GM08714 (cell line): ENCODE data around the gene UXT.
"Not testable (repeated sequence)": the region's sequence is repeated elsewhere in the genome, so short reads cannot be mapped to it uniquely, and the experiment has no call there.

Experiments used
- H3K4me3 ChIP-seq: fragments of 200-500 bp; sonication (Bioruptor generic); 2 replicates; pipeline ENCODE4 v1.5.1; 2014; ENCODE audit warnings: mild to moderate bottlenecking, low read length, inconsistent platforms
- ZNF274 ChIP-seq: IDR thresholded peaks from 2 replicates; pipeline ENCODE4 v1.6.1; 2012; ENCODE audit warnings: mild to moderate bottlenecking, low read depth, low read length

The UXT gene, protein sequence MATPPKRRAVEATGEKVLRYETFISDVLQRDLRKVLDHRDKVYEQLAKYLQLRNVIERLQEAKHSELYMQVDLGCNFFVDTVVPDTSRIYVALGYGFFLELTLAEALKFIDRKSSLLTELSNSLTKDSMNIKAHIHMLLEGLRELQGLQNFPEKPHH

DNA sequence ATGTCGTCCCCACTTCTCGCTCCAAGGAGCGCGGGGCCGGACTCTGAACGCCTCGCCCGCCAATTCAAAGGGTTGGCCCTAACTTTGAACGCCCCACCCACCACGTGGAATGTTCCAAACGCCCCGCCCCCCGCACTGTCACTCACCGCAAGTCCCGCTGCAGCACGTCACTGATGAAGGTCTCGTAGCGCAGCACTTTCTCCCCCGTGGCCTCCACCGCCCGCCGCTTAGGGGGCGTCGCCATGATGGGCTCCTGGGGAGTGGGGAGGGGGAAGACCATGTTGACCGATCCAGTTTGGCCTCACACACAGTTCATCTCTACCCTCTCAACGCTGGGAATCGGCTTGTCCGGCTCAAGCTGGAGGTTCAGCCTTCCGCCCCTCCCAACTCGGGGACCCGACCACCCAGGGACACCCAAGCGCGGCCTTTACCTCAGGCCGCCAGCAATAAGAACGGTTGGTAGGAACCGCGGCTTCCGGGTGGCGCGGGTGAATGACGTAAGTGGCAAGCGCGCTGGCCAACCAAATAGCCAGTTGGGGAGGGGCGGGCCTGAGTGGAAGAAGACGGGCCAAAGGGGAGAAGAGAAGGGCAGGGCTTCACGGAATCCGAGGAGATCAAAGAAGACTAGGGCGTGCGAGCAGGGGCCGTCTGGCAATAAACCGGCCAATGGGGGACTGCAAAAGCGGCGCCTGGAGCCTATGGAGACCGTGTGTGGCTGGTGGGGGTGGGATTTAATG lies at the start of gene UXT:
TSS of gene UXT (minus strand) at position 497 of the 737 bp plus-strand sequence. CDS start at position 244, 253 bp downstream.
- TF ChIP-seq ZNF274, result no peak
- peak within 1 kb of the TSS; percentile 66 for H3K4me3 ChIP-seq

DNA sequence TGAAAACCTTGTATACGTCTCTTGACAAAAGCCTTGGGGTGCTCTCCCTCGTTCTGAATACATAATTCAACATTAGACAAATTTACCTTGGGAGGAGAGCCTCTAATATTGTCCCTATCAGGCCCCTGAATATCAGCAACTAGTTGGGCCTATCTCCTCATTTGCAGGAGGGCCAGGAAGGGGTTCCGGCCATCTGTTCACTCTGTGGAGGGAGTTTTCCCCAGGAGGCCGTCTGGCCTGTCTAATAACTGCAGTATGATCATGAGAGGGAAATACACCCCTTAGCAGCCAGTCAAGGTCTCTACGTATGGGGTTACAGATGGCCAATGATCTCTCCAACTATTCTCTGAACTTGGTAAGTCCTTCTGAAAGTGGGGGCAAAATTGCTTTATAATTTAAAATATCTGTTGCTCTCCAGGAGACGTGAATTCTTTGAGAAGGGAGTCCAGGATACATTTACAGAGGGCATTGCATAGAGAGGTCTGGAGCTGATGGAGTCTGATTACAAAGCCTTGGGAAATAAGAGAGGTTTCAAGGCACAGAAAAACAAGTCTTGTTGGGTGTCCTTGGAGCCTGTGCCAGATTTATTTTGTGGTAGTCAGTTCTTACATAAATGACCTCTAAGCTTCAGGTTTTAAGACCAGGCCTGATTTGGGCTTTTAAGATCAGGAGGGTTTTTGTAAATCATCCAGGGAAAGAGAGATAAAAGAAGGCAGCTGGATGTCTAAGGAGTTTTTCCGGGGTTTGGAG lies 48.2 kb upstream of the UXT start:
- no peak for TF ChIP-seq ZNF274
- no peak overlapping the region for H3K4me3 ChIP-seq

DNA sequence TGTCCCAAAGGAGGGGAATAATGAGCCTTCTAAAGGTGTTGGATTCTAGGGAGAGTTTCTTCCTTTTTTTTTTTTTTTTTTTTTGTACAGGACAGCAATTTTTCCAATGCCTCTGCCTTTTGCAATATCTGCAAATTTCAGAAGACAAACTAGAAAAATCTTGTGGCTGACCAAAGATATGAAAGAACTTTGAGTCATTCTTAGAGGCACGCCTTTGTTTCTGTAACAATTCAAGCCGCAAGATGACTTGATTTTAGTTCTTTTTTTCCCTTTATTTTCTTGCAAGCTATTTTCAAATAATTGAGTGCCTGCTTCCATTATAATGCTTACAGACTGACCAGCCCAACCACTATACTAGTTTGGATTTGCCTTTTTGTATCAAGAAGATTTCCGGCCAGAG lies 47.6 kb upstream of the UXT start:
- no peak overlapping the region for H3K4me3 ChIP-seq
- no peak for TF ChIP-seq ZNF274

DNA sequence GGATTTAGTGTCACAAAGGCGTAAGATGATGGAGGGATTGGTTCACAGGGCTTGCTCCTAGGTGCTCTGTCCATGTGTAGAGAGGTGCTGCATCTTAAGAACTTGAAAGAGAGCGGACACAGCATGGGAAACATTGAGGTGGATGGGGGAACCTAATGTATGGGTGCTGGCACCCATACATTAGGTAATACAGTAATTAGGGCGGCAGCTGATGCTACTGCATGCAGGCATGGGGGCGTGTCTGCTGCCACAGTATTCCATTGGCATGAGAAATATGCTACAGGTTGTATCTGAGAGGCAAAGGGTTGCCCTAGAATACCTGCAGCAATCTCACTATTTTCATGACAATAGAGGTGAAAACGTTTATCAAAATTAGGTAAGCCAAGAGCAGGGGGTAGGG lies 45.8 kb upstream of the UXT start:
- TF ChIP-seq ZNF274, result no peak
- H3K4me3 ChIP-seq, result no peak overlapping the region

DNA sequence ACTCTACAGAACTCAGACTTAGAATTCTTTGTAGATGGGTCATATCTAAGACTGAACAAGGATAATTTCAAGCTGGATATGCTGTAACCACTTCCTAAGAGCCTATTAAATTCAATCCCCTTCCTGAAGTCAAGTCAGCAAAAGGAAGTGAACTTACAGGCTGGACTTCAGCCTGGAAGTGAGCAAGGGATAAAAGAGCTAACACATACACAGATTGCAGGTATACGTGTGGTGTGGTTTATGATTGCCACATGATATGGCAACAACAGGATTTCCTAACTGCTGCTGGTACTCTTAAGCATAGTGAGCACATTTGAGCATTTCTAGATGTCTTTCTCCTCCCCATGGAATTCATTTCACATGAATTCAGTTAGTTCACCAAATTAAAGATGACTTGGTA lies 38.2 kb upstream of the UXT start:
- TF ChIP-seq ZNF274, result no peak
- H3K4me3 ChIP-seq, result no peak overlapping the region

DNA sequence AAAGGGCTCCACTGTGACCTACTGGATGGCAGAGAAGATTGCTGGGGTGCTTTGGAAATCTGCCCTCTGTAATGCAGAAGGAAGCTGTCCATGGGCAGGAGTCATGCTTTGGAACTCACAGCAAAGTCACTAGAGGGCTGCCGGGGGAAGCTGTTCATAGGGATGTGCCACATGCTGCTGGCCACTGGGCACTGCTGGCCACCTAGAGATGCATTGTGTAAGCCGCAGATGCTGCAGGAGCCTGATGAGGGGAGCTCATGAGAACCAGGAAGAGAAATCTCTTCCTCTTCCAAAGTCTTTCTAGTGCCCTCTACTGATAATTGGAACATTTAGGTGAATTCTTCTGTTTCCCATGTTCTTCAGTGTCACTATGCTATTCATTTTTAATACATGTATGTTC lies 31.2 kb upstream of the UXT start:
- H3K4me3 ChIP-seq, result no peak overlapping the region
- TF ChIP-seq ZNF274, result no peak

DNA sequence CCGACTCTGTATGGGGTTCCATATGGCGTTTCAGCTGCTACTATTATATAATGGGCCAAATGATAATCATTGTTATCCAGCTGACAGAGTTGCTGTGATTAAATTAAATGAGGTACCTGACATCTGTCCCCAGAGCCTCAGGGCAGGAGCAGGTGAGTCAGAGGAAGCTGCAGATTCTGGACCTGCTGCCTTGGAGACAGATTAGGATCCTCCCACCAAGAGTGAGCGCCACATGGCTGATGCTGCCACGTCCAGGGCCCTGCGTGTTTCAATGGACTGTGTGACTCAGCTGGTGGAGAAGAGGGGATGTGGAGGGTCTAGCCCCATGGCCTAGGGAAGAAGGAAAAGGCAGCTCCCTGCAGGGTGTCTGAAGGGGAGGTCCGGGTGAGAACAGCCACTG lies 28.3 kb upstream of the UXT start:
- no peak for TF ChIP-seq ZNF274
- H3K4me3 ChIP-seq, result no peak overlapping the region

DNA sequence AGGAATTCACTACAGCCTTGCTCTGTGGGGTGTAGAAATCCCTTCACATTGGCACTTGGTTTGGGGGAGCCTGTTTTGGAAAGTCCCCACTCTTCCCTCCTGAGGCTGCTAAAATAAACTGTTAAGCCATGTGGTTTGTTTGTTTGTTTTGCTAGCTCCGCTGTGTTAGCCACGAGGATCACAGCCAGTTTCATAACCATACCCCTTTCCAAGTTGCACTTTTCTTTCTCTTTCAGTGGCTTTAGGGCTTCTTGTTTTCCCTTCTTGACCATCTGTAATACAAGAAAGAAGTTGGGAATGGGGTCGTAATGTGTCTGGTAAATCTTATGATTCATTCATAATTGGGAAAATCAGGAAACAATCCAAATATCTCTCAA lies 24.8 kb upstream of the UXT start:
- no peak for TF ChIP-seq ZNF274
- H3K4me3 ChIP-seq, result no peak overlapping the region

DNA sequence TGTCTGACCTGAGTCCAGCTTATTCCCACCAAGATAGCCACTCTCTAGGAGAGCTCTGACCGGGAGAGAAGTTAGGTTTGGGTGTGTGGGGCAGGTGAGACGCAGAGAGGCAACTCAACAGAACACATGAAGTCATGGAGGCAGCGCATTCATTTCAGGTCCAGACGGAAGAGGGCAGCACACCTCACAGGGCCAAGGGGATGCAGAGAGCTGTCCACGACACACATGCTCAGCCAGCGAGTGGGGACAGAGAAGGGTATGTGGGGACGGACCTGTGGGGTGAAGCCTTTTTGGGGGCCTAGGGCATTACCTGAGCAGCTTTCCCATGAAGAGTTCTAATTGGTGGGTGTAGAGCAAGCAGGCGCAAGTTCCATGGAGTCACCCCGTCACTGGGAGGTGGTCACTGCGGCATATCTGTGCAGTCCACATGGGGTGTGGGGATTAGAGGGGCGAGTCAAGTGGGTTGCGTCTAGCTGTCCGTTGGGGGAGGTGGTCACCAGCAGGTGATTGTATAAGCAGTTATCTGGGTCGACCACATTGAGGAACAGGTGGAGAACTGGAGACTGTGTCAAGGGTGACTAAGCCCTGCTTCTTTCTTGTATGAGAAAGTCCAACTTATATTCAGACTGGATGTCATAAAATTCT lies 24.3 kb upstream of the UXT start:
- TF ChIP-seq ZNF274, result no peak

DNA sequence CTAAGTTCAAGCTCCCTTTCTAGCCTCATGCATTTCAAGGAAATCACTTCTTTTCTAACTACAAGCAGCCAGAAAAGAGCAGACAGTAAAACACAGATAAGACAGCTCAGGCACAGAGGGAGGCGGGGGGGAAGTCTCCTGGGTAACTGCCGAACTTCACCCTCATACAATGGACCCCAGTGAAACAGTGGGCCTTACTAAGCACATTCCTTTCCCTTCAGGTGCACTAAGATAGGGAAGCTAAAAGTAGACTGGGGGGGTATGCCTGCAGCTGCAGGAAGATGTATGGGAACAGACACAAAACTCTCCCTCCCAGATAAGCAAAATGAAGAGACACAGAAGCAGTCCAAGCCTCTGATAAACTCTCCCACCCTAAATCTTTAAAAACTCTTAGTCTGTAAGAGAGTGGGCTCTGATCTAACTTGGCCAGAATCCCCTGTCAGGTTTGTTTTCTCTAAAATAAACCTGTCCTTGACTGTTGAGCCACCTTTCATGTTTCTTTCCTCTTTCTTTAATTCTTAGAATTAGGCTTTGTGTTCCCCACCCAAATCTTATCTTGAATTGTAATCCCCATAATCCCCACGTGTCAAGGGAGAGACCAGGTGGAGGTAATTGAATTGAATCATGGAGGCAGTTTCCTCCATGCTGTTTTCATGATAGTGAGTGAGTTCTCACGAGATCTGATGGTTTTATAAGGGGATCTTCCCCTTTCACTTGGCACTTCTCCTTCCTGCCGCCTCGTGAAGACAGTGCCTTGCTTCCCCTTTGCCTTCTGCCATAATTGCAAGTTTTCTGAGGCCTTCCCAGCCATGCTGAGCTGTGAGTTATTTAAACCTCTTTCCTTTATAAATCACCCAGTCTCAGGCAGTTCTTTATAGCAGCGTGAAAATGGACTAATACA lies 17.2 kb upstream of the UXT start:
- H3K4me3 ChIP-seq, result not testable (repeated sequence)

More for the DNA sequence above, 24.3 kb upstream of the UXT start:
- no peak overlapping the region for H3K4me3 ChIP-seq

DNA sequence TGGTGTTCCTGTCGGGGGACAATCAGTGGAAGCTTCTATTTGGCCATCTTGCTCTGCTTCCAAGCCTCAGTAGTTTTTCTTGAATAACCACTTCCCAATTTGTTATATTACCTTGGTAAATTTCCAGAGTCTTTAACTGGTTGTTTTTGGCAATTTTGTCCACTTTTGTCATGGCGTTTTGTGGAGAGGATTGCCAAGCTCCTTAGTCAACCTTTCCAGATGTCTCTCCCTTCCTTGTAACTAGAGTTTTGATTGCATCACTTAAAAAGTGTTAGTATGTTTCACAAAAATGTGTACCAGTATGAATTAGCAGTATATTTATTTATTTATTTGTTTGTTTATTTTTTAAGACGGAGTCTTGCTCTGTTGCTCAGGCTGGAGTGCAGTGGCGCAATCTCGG lies 15.8 kb upstream of the UXT start:
- TF ChIP-seq ZNF274, result no peak
- no peak overlapping the region for H3K4me3 ChIP-seq

DNA sequence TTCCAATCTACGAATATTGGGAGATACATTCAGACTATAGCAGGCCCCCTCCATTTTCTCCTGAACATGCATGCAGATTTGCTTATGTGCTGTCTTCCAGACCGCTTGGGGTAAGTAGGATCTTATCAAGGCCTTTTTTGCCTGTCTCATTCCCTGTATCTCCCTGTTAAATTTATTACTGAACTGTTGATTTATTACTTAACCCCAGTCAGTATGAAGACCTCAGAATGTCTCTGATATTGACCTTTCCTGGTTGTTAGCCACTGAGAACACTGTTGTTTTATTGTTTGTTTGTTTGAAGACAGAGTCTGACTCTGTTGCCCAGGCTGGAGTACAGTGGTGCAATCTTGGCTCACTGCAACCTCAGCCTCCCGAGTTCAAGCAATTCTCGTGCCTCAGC lies 6.8 kb upstream of the UXT start:
- H3K4me3 ChIP-seq, result not testable (repeated sequence)

DNA sequence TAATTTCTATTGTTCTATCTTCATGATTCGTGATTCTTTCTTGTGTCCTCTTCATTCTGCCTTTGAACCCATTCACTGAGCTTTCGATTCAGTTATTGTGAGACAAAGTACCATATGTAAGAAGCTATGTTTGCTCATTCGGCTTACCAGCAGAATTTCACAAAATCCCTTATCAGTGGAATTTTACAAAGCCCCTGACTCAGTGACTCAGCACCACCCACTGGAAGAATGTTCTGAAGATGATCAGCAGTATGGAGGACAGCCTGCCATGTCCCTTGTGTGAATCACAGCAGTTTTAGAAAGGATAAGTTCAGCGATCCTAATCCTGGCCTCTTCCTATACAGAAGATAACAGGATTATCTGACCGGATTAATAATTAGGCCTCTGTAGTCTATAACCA lies 5.8 kb upstream of the UXT start:
- TF ChIP-seq ZNF274, result no peak

DNA sequence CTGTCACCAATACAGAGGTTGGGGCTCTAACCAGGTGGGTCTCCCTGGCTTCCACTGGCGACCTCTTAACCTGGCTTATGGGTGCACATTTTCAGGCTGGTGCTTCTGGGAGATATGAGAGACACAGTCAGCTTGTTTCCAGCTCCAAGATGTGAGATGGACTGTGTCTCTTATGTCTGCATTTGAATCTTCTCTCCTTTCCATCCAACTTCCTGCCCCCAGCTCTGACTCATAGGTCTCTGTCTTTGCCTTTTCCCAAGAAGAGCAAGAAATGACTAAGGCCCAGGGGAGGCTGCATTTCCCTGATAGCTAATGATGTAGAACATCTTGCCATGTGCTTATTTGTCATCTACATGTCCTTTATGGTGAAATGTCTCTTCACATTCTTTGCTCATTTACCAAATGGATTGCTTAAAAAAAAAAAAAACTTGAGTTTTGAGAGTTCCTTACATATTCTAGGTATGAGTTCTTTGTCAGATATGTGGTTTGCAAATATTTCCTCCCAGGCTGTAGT lies 3.2 kb upstream of the UXT start:
- TF ChIP-seq ZNF274, result no peak

More for the DNA sequence above, 5.8 kb upstream of the UXT start:
- no peak overlapping the region for H3K4me3 ChIP-seq

More for the DNA sequence above, 3.2 kb upstream of the UXT start:
- no peak overlapping the region for H3K4me3 ChIP-seq
